Fibroblast of pulmonary artery (primary cell): ENCODE results near the gene MTFR1L.
A peak's percentile ranks its signal among the peaks of the same experiment; 100 is the strongest.
"Not testable (repeated sequence)": the region's sequence is repeated elsewhere in the genome, so short reads cannot be mapped to it uniquely, and the experiment has no call there.

Source experiments
- DNase-seq: peaks from one replicate; pipeline ENCODE4 v3.0.0-alpha.2; 2010; ENCODE audit warnings: low read depth
- H3K4me3 ChIP-seq: replicated peaks from 2 replicates; pipeline ENCODE4 v1.5.1; 2011; ENCODE audit warnings: low read depth, mild to moderate bottlenecking, control low read depth, low read length, moderate library complexity
- CTCF ChIP-seq: IDR thresholded peaks from 2 replicates; pipeline ENCODE4 v1.5.1; 2011; ENCODE audit warnings: mild to moderate bottlenecking, control low read depth, low read length, inconsistent platforms; ENCODE audit errors: missing control alignments

Gene MTFR1L

GRCh38 chr1:25831569-25832196, 11.9 kb downstream of the MTFR1L start:
- no peak for DNase-seq
- no peak overlapping the region for H3K4me3 ChIP-seq
- TF ChIP-seq CTCF = no peak

GRCh38 chr1:25832336-25833037, 12.7 kb downstream of the MTFR1L start:
- H3K4me3 ChIP-seq = no peak overlapping the region
- no peak for DNase-seq
- TF ChIP-seq CTCF = no peak

- no peak for DNase-seq
- TF ChIP-seq CTCF = no peak
- H3K4me3 ChIP-seq = no peak overlapping the region
Measured at GRCh38 chr1:25833158-25833557, 13.4 kb downstream of the MTFR1L start.

- peak; percentile 23 for DNase-seq
- no peak overlapping the region for H3K4me3 ChIP-seq
- no peak for TF ChIP-seq CTCF
Measured at GRCh38 chr1:25834894-25835293, 15.1 kb downstream of the MTFR1L start.

- TF ChIP-seq CTCF = no peak
- no peak for DNase-seq
- no peak overlapping the region for H3K4me3 ChIP-seq
Measured at GRCh38 chr1:25836695-25837094, 16.9 kb downstream of the MTFR1L start.

GRCh38 chr1:25837262-25837875, 17.6 kb downstream of the MTFR1L start:
- H3K4me3 ChIP-seq = no peak overlapping the region
- peak; percentile 48 for TF ChIP-seq CTCF
- peak; percentile 30 for DNase-seq

- DNase-seq, H3K4me3 ChIP-seq: not testable (repeated sequence)
Measured at GRCh38 chr1:25839808-25840207, 20.1 kb downstream of the MTFR1L start.
